HEK293 (cell line): ENCODE data around the gene DNAJC11.
"Not testable (repeated sequence)": the region's sequence is repeated elsewhere in the genome, so short reads cannot be mapped to it uniquely, and the experiment has no call there.

Experiments
- CTCF ChIA-PET: fragments of 350-600 bp; formaldehyde crosslinking; extraction: SDS; loops from one replicate; lab custom pipeline; 2021; ENCODE audit warnings: antibody characterized with exemption; lab: Yijun Ruan, JAX
- POLR2A ChIA-PET: fragments of 300-600 bp; formaldehyde crosslinking; extraction: SDS; loops from one replicate; lab custom pipeline; 2020; ENCODE audit warnings: antibody characterized with exemption, inconsistent platforms; lab: Yijun Ruan, JAX
- H3K27ac ChIP-seq: fragments of 200-500 bp; sonication (Bioruptor generic); 2 replicates; pipeline ENCODE4 v1.5.1; 2014; ENCODE audit warnings: low read depth, low read length, control low read depth, inconsistent platforms; ENCODE audit errors: extremely low read depth
- H3K36me3 ChIP-seq, 2 experiments: fragments of 200-500 bp in 1 of 2; sonication (Bioruptor generic) in 1 of 2; 1 replicate in 1 of 2; 2 replicates in 1 of 2; pipeline ENCODE4 v1.5.1; 2014 to 2017; ENCODE audit warnings: inconsistent platforms in 2 of 2, low read length in 2 of 2; ENCODE audit not compliant: control insufficient read depth in 2 of 2, insufficient read depth in 1 of 2
- H3K4me1 ChIP-seq: fragments of 200-500 bp; sonication (Bioruptor generic); 2 replicates; pipeline ENCODE4 v1.5.1; 2014; ENCODE audit warnings: mild to moderate bottlenecking, low read length, inconsistent platforms; ENCODE audit not compliant: control insufficient read depth, insufficient read depth
- H3K4me3 ChIP-seq: 2 replicates; pipeline ENCODE4 v1.5.1; 2011; ENCODE audit warnings: low read depth, mild to moderate bottlenecking, control low read depth, low read length, moderate library complexity
- H3K9me3 ChIP-seq: fragments of 200-500 bp; sonication (Bioruptor generic); 2 replicates; pipeline ENCODE4 v1.5.1; 2014; ENCODE audit warnings: low read depth, low read length, inconsistent platforms; ENCODE audit not compliant: control insufficient read depth, insufficient read depth
- GLI4 ChIP-seq: fragments of 450-650 bp; formaldehyde crosslinking; IDR thresholded peaks from 2 replicates; pipeline ENCODE4 v1.5.1; 2016; ENCODE audit warnings: missing biosample characterization, missing genetic modification characterization
- KLF9 ChIP-seq: fragments of 450-650 bp; formaldehyde crosslinking; IDR thresholded peaks from 2 replicates; pipeline ENCODE4 v1.5.1; 2016; ENCODE audit warnings: missing biosample characterization, missing genetic modification characterization, low read depth
- MYNN ChIP-seq: fragments of 450-650 bp; formaldehyde crosslinking; IDR thresholded peaks from 2 replicates; pipeline ENCODE4 v1.5.1; 2016; ENCODE audit warnings: missing biosample characterization, missing genetic modification characterization, borderline replicate concordance
- ZBTB21 ChIP-seq: fragments of 450-650 bp; formaldehyde crosslinking; IDR thresholded peaks from 2 replicates; pipeline ENCODE4 v1.5.1; 2017; ENCODE audit warnings: missing biosample characterization, missing genetic modification characterization
- ZFP37 ChIP-seq: fragments of 450-650 bp; formaldehyde crosslinking; IDR thresholded peaks from 2 replicates; pipeline ENCODE4 v1.5.1; 2016; ENCODE audit warnings: missing biosample characterization, missing genetic modification characterization
- ZIC2 ChIP-seq: fragments of 450-650 bp; formaldehyde crosslinking; IDR thresholded peaks from 2 replicates; pipeline ENCODE4 v1.5.1; 2016; ENCODE audit warnings: missing biosample characterization, missing genetic modification characterization
- ZNF221 ChIP-seq: fragments of 450-650 bp; formaldehyde crosslinking; IDR thresholded peaks from 2 replicates; pipeline ENCODE4 v1.5.1; 2017; ENCODE audit warnings: missing biosample characterization, missing genetic modification characterization, borderline replicate concordance
- ZNF23 ChIP-seq: fragments of 450-650 bp; formaldehyde crosslinking; IDR thresholded peaks from 2 replicates; pipeline ENCODE4 v1.5.1; 2016; ENCODE audit warnings: missing biosample characterization, missing genetic modification characterization, borderline replicate concordance
- ZNF302 ChIP-seq: fragments of 450-650 bp; formaldehyde crosslinking; IDR thresholded peaks from 2 replicates; pipeline ENCODE4 v1.5.1; 2016; ENCODE audit warnings: missing biosample characterization, missing genetic modification characterization, low read depth
- ZNF311 ChIP-seq: fragments of 450-650 bp; formaldehyde crosslinking; IDR thresholded peaks from 2 replicates; pipeline ENCODE4 v1.5.1; 2017; ENCODE audit warnings: missing biosample characterization, missing genetic modification characterization, borderline replicate concordance
- ZNF426 ChIP-seq: fragments of 450-650 bp; formaldehyde crosslinking; IDR thresholded peaks from 2 replicates; pipeline ENCODE4 v1.5.1; 2017; ENCODE audit warnings: missing biosample characterization, missing genetic modification characterization, mild to moderate bottlenecking, inconsistent platforms, moderate library complexity
- ZNF501 ChIP-seq: fragments of 450-650 bp; formaldehyde crosslinking; IDR thresholded peaks from 2 replicates; pipeline ENCODE4 v1.5.1; 2016; ENCODE audit warnings: missing biosample characterization, missing genetic modification characterization
- ZNF530 ChIP-seq: fragments of 450-650 bp; formaldehyde crosslinking; IDR thresholded peaks from 2 replicates; pipeline ENCODE4 v1.5.1; 2016; ENCODE audit warnings: low read depth, missing biosample characterization, missing genetic modification characterization
- ZNF600 ChIP-seq: fragments of 450-650 bp; formaldehyde crosslinking; IDR thresholded peaks from 2 replicates; pipeline ENCODE4 v1.5.1; 2016; ENCODE audit warnings: missing biosample characterization, missing genetic modification characterization
- ZNF677 ChIP-seq: fragments of 450-650 bp; IDR thresholded peaks from 2 replicates; pipeline ENCODE4 v1.5.0; 2018; ENCODE audit warnings: missing biosample characterization, mild to moderate bottlenecking, missing genetic modification characterization, moderate library complexity
- ZSCAN18 ChIP-seq: fragments of 450-650 bp; formaldehyde crosslinking; IDR thresholded peaks from 2 replicates; pipeline ENCODE4 v1.5.1; 2016; ENCODE audit warnings: missing biosample characterization, missing genetic modification characterization
- ZSCAN4 ChIP-seq: fragments of 450-650 bp; formaldehyde crosslinking; IDR thresholded peaks from 2 replicates; pipeline ENCODE4 v1.5.1; 2017; ENCODE audit warnings: missing biosample characterization, missing genetic modification characterization
- TF ChIP-seq, protein P1 (sequence below): fragments of 450-650 bp; IDR thresholded peaks from 2 replicates; pipeline ENCODE4 v1.5.1; 2018; ENCODE audit warnings: missing biosample characterization, mild to moderate bottlenecking, missing genetic modification characterization
- TF ChIP-seq, protein P2 (sequence below): IDR thresholded peaks from 2 replicates; pipeline ENCODE4 v1.6.1; 2011; ENCODE audit warnings: mild to moderate bottlenecking, low read depth, low read length, borderline replicate concordance
- TF ChIP-seq, protein P3 (sequence below): fragments of 450-650 bp; formaldehyde crosslinking; IDR thresholded peaks from 2 replicates; pipeline ENCODE4 v1.5.1; 2016; ENCODE audit warnings: missing biosample characterization, missing genetic modification characterization, borderline replicate concordance

Gene DNAJC11

DNA sequence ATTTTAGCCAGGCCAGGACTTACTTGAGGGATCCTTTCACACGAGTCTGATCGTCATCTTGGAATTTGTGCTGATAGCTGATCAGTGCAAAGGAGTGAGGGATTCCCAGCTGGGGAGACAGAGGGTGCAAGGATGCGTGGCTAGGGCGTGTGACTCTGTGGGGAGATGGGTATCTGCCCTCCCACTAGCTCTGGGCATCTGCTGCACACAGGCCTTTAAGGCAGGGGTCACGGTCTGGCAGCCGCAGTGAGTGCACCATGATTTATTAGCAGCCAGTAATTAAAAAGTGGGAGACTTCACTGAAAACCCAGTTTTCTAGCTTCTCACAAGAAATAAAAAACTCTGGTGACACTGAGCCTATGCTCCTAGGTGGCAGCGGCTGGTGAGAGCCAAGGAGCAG, 56.6 kb downstream of the DNAJC11 start:
- POLR2A ChIA-PET, result interaction anchor here (0.6 kb wide), 1 partner anchor 42 kb away, joined by 3 read pairs; no protein-coding TSS in a partner anchor
- Histone ChIP-seq H3K4me3 (no peak overlapping the region), H3K36me3 (peaks cover 11 to 64% of the 10 kb centered on the region in 2 experiments; a peak in 2 of 3 replicates), H3K9me3 (no peaks in the 10 kb centered on the region), H3K27ac (no peak overlapping the region), H3K4me1 (no peaks in the 10 kb centered on the region)
- CTCF ChIA-PET, result interaction anchor here (0.5 to 2.9 kb wide), 7 partner anchors 11 to 397 kb away, joined by 3 to 13 read pairs (median 10); partner anchors contain the start of genes NOL9 and TAS1R1
- TF ChIP-seq, protein P1, sequence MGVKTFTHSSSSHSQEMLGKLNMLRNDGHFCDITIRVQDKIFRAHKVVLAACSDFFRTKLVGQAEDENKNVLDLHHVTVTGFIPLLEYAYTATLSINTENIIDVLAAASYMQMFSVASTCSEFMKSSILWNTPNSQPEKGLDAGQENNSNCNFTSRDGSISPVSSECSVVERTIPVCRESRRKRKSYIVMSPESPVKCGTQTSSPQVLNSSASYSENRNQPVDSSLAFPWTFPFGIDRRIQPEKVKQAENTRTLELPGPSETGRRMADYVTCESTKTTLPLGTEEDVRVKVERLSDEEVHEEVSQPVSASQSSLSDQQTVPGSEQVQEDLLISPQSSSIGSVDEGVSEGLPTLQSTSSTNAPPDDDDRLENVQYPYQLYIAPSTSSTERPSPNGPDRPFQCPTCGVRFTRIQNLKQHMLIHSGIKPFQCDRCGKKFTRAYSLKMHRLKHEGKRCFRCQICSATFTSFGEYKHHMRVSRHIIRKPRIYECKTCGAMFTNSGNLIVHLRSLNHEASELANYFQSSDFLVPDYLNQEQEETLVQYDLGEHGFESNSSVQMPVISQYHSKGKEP (tag by site-specific recombination), result no peak

DNA sequence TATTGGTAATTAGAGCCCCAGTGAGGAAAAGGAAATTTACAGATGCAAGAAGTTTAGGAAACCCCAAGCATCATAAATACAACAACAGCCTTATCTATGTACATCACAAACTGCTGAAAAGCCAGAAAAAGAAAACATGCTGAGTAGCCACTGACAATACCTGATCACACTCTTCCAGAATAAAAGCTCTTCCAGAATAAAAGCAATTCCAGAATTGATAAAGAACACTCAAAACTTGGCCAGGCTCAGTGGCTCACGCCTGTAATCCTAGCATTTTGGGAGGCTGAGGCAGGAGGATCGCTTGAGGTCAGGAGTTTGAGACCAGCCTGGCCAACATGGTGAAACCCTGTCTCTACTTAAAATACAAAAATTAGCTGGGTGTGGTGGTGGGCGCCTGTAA, 60.7 kb downstream of the DNAJC11 start:
- ChIA-PET CTCF (interaction anchor here (0.6 to 1.3 kb wide), 3 partner anchors 13 to 395 kb away, joined by 3 to 4 read pairs (median 3); no protein-coding TSS in a partner anchor), POLR2A (interaction anchor here (0.7 kb wide), 1 partner anchor 239 kb away, joined by 6 read pairs; no protein-coding TSS in a partner anchor)
- peaks cover 16 to 93% of the 10 kb centered on the region in 2 experiments; a peak in 2 of 3 replicates for H3K36me3 ChIP-seq
- peak; percentile 83; the same call in 1 of the 2 replicates for TF ChIP-seq MYNN (tag by site-specific recombination)
- not testable (repeated sequence) for H3K4me1 ChIP-seq, H3K9me3 ChIP-seq, H3K4me3 ChIP-seq, H3K27ac ChIP-seq

DNA sequence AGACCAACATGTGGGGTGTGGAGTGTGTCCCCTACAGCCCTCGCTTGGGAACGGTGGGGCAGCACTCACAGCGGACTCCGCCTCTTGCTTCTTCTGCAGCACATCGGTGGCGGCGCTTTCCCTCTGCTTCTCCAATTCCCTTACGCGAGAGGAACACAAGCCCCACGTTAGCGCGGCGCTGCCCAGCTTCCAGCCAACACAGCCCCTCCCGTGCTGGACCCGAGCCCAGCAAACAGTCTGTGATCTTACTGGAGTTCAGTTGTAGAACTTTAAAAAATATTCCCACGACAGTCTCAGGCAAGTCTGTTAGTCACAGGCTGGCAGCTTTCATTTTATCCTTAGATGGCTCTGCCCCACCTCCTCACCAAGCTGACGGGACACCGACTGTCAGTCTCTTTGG, 63.4 kb downstream of the DNAJC11 start:
- Histone ChIP-seq H3K4me1 (no peaks in the 10 kb centered on the region), H3K36me3 (peaks cover 21 to 94% of the 10 kb centered on the region in 2 experiments; a peak in 2 of 3 replicates), H3K9me3 (no peaks in the 10 kb centered on the region), H3K27ac (no peak overlapping the region)
- CTCF ChIA-PET, result interaction anchor here (1.9 kb wide), 1 partner anchor 8 kb away, joined by 8 read pairs; no protein-coding TSS in a partner anchor
- POLR2A ChIA-PET, result no interaction called here
- 0 out of 2 replicates have a peak, but pooled peaks have one; percentile 15 for TF ChIP-seq ZNF600 (tag by site-specific recombination)
- no peak for TF ChIP-seq ZFP37 (tag by site-specific recombination)
- TF ChIP-seq, all 188 proteins: peak for 1
- no peak overlapping the region for H3K4me3 ChIP-seq

GRCh38 chr1:6637770-6638169, 63.8 kb downstream of the DNAJC11 start:
- H3K36me3 ChIP-seq, result peaks cover 21 to 96% of the 10 kb centered on the region in 2 experiments; a peak in 2 of 3 replicates
- no peaks in the 10 kb centered on the region for H3K9me3 ChIP-seq
- POLR2A ChIA-PET, result no interaction called here
- no peak overlapping the region for H3K4me3 ChIP-seq
- no peaks in the 10 kb centered on the region for H3K4me1 ChIP-seq
- no peak overlapping the region for H3K27ac ChIP-seq
- CTCF ChIA-PET, result interaction anchor here (1.1 to 1.9 kb wide), 2 partner anchors 8 to 80 kb away, joined by 3 to 8 read pairs; no protein-coding TSS in a partner anchor
- no peak for TF ChIP-seq ZNF530
- no peak for TF ChIP-seq GLI4 (tag by site-specific recombination)
- no peak for TF ChIP-seq ZNF426 (tag by site-specific recombination)
- TF ChIP-seq ZBTB21 (tag by site-specific recombination), result no peak
- TF ChIP-seq, protein P2, sequence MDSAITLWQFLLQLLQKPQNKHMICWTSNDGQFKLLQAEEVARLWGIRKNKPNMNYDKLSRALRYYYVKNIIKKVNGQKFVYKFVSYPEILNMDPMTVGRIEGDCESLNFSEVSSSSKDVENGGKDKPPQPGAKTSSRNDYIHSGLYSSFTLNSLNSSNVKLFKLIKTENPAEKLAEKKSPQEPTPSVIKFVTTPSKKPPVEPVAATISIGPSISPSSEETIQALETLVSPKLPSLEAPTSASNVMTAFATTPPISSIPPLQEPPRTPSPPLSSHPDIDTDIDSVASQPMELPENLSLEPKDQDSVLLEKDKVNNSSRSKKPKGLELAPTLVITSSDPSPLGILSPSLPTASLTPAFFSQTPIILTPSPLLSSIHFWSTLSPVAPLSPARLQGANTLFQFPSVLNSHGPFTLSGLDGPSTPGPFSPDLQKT, result no peak
- TF ChIP-seq ZNF311 (tag by site-specific recombination), result no peak
- no peak for TF ChIP-seq ZSCAN18 (tag by site-specific recombination)
- TF ChIP-seq, protein P3, sequence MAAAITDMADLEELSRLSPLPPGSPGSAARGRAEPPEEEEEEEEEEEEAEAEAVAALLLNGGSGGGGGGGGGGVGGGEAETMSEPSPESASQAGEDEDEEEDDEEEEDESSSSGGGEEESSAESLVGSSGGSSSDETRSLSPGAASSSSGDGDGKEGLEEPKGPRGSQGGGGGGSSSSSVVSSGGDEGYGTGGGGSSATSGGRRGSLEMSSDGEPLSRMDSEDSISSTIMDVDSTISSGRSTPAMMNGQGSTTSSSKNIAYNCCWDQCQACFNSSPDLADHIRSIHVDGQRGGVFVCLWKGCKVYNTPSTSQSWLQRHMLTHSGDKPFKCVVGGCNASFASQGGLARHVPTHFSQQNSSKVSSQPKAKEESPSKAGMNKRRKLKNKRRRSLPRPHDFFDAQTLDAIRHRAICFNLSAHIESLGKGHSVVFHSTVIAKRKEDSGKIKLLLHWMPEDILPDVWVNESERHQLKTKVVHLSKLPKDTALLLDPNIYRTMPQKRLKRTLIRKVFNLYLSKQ (tag by site-specific recombination), result no peak
- TF ChIP-seq ZNF221, result no peak
- TF ChIP-seq ZNF23 (tag by site-specific recombination), result no peak
- TF ChIP-seq ZSCAN4 (tag by site-specific recombination), result no peak
- TF ChIP-seq ZIC2 (tag by site-specific recombination), result no peak
- TF ChIP-seq ZNF677 (tag by site-specific recombination), result no peak
- no peak for TF ChIP-seq ZNF302 (tag by site-specific recombination)
- no peak for TF ChIP-seq ZNF501 (tag by site-specific recombination)
- TF ChIP-seq KLF9 (tag by site-specific recombination), result no peak
